ENCODE results near the gene TCF21.

The TCF21 gene

DNA sequence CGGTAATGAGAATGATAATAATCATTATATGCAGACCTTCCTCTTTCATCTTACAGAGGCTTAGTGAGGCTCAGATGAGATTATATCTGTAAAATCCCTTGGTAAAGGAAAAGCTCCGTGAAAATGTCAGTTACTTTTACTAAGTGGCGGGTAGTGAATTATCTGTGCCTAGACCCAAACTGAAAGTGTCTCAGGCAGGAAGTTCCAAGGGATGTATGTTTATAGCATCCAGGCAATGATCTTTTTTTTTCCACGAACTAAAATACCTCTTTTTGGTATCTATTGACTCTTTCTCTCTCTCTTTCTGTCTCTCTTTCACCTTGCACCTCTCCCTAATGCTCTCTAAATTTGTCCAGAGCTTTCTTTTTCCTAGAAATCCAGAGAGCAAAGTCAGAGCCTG is 5.0 kb downstream of the TCF21 start:
- peaks cover 3% of the 10 kb centered on the region; the same call in 1 of the 2 replicates for H3K4me1 ChIP-seq (ENCODE audit: insufficient read depth, low read length)
- no peaks in the 10 kb centered on the region for H3K36me3 ChIP-seq (ENCODE audit: insufficient read depth, low read length)
- no peaks in the 10 kb centered on the region for H3K9me3 ChIP-seq (ENCODE audit: control insufficient read depth, insufficient read depth, low read length)
- no peak overlapping the region for H3K9ac ChIP-seq (ENCODE audit: low read depth, low read length)

DNA sequence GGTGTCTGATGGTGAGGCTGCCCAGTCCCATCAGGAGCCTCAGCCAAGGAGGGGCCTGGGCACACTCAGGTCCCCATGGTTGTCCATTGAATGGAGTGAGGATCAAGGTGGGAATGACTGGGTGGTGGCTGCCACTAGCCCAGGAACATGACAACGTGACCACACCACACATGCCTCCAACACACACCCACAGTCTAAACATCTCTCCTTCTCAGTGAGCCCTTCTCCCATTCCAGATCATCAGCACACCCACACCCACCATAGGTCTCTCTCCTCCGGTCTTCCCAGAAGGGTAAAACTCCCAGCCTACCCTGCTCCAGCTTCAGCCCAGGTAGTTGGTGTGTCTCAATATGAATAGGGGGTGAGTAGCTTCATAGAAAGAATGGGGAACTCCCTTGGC is 5.5 kb downstream of the TCF21 start:
- H3K4me1 ChIP-seq (ENCODE audit: insufficient read depth, low read length) = peaks cover 3% of the 10 kb centered on the region; the same call in 1 of the 2 replicates
- no peak overlapping the region for H3K9ac ChIP-seq (ENCODE audit: low read depth, low read length)
- no peaks in the 10 kb centered on the region for H3K9me3 ChIP-seq (ENCODE audit: control insufficient read depth, insufficient read depth, low read length)
- no peaks in the 10 kb centered on the region for H3K36me3 ChIP-seq (ENCODE audit: insufficient read depth, low read length)

- Histone ChIP-seq H3K4me1 (ENCODE audit: insufficient read depth, low read length) (peaks cover 3% of the 10 kb centered on the region; the same call in 1 of the 2 replicates), H3K9me3 (ENCODE audit: control insufficient read depth, insufficient read depth, low read length) (no peaks in the 10 kb centered on the region), H3K9ac (ENCODE audit: low read depth, low read length) (no peak overlapping the region), H3K36me3 (ENCODE audit: insufficient read depth, low read length) (no peaks in the 10 kb centered on the region)
These were observed 6.0 kb downstream of the TCF21 start for GRCh38 chr6:133894795-133895358.

DNA sequence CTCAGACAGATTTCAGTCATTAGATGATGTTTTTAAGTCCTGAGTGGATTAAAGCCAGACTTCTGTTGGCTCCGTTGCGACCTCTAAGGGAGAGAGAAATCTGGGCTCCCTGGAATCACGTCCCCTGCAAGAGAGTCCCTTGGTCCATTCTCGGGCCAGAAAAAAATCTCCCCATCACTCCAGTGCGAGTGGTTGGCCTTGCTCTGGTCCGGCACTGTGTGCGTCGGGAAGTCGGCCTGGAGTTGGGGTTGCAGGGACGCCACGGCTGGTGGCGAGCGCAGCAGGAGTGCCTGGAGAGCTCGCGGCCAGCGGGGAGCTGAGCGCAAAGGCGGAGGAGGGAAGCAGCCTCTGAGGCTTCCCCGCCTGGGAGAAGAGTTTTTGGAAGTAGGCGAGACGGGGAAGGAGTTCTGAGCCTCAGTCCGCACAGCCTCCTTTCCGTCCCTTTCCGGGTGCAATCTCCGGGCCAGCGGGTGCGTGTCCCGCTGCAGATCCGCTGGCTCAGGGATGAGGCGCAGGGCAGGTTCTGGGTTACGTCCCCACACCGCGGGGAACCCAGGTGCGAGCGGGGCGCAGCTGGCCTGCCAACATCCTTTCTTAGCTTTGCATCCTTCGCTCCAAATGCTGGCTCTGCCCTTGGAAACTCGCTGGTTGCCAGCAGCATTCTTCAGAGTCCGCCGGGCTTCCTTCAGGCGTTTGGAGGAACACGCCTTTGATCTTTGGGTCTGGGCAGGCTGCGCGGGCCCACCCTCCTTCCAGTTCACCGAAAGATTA is 6.8 kb downstream of the TCF21 start:
- Histone ChIP-seq H3K36me3 (ENCODE audit: insufficient read depth, low read length) (no peaks in the 10 kb centered on the region), H3K9me3 (ENCODE audit: control insufficient read depth, insufficient read depth, low read length) (no peaks in the 10 kb centered on the region), H3K4me1 (ENCODE audit: insufficient read depth, low read length) (peaks cover 3% of the 10 kb centered on the region; the same call in 1 of the 2 replicates), H3K9ac (ENCODE audit: low read depth, low read length) (peak overlapping the region; percentile 32; the same call in 1 of the 2 replicates)

DNA sequence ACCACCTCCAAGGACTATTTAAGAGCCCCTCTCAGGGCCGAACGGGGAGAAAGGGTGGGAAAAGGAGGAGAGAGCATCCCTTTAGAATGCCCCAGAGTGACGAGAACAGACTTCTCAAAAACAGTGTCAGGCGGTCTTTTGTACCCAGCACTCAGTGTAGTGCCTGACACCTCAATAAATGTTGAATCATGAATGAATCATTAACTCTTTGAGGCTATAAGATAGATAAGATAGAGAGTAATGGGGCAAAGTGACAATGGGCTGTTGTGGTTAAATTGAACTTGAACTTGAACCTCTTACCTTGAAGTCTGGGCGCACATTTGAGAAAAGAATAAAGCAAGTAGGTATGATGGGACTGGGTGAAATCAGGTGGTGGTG is 7.4 kb downstream of the TCF21 start:
- no peaks in the 10 kb centered on the region for H3K36me3 ChIP-seq (ENCODE audit: insufficient read depth, low read length)
- H3K9ac ChIP-seq (ENCODE audit: low read depth, low read length) = peak overlapping the region; percentile 32; the same call in 1 of the 2 replicates
- no peaks in the 10 kb centered on the region; the same call in 1 of the 2 replicates for H3K4me1 ChIP-seq (ENCODE audit: insufficient read depth, low read length)
- no peaks in the 10 kb centered on the region for H3K9me3 ChIP-seq (ENCODE audit: control insufficient read depth, insufficient read depth, low read length)

DNA sequence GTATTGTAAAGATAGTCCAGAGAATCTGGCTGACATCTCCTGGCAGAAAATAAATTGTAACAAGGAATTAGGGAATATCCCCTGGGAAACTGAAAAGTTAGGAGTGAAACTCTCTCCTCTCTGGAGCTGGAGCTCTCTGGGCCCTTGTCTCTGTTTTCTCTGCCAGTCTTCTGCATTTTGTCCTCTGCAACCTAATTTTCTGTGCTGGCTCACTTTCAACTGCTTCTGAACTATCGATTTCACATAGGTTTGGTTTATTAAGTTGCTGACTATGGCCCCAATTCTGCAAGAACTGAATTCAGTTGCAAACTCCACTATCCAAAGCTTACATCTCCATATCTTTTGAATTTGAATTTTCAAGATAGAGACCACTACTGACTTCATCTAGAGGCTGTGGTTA is 9.3 kb downstream of the TCF21 start:
- Histone ChIP-seq H3K9me3 (ENCODE audit: control insufficient read depth, insufficient read depth, low read length) (no peaks in the 10 kb centered on the region), H3K9ac (ENCODE audit: low read depth, low read length) (no peak overlapping the region), H3K36me3 (ENCODE audit: insufficient read depth, low read length) (no peaks in the 10 kb centered on the region), H3K4me1 (ENCODE audit: insufficient read depth, low read length) (no peaks in the 10 kb centered on the region; the same call in 1 of the 2 replicates)

GRCh38 chr6:133899556-133899955 is 10.6 kb downstream of the TCF21 start:
- H3K36me3 ChIP-seq (ENCODE audit: insufficient read depth, low read length) = no peaks in the 10 kb centered on the region
- no peaks in the 10 kb centered on the region for H3K9me3 ChIP-seq (ENCODE audit: control insufficient read depth, insufficient read depth, low read length)
- no peak overlapping the region for H3K9ac ChIP-seq (ENCODE audit: low read depth, low read length)
- no peaks in the 10 kb centered on the region; the same call in 1 of the 2 replicates for H3K4me1 ChIP-seq (ENCODE audit: insufficient read depth, low read length)

GRCh38 chr6:133903855-133904254 is 14.9 kb downstream of the TCF21 start:
- Histone ChIP-seq H3K4me1 (ENCODE audit: insufficient read depth, low read length) (no peaks in the 10 kb centered on the region), H3K9me3 (ENCODE audit: control insufficient read depth, insufficient read depth, low read length) (no peaks in the 10 kb centered on the region), H3K36me3 (ENCODE audit: insufficient read depth, low read length) (no peaks in the 10 kb centered on the region), H3K9ac (ENCODE audit: low read depth, low read length) (no peak overlapping the region)

DNA sequence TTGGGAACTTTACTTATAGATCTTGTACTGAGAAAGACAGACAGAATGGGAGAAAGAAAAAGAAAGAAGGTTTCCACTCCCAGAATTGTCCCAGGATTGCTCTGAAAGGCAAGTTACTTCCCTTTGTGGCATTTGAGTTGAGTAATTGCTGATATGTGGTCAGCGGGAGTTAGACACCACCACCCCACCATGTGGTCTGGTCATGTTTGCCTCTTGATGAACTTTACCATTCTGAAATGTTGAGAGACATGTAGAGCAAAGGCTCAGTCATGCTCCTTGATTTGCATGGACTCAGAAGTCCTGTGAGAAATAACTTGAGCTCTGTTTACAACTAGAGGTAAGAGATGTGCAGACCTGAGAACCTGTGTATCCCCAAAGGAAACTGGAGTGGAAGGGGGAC is 17.1 kb downstream of the TCF21 start:
- Histone ChIP-seq H3K36me3 (ENCODE audit: insufficient read depth, low read length) (no peaks in the 10 kb centered on the region), H3K4me1 (ENCODE audit: insufficient read depth, low read length) (no peaks in the 10 kb centered on the region), H3K9ac (ENCODE audit: low read depth, low read length) (no peak overlapping the region), H3K9me3 (ENCODE audit: control insufficient read depth, insufficient read depth, low read length) (no peaks in the 10 kb centered on the region)

DNA sequence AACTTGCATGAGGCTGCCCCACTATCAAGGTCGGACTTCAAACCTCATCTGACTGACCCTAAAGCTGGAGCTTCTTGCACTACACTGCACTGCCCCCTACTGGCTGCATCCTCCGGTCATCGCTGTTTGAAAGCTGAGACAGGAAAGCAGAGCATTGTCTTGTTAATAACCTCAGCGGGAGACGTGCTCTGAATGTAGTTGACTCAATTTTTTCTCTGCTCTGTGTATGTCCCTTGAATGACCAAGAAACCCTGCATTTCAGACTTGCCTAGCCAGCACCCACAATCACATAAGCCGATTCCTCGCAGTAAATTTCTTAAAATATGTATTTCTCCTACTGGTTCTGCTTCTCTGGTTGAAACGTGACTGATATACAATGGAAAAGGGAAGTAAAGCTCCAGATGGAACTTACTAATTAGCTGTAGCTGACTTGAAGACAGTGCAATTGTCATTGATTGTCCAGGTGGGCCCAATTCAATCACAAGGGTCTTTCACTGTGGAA is 27.8 kb downstream of the TCF21 start:
- Histone ChIP-seq H3K9me3 (ENCODE audit: control insufficient read depth, insufficient read depth, low read length) (no peaks in the 10 kb centered on the region), H3K4me1 (ENCODE audit: insufficient read depth, low read length) (peaks cover 12% of the 10 kb centered on the region), H3K36me3 (ENCODE audit: insufficient read depth, low read length) (no peaks in the 10 kb centered on the region), H3K9ac (ENCODE audit: low read depth, low read length) (0 out of 2 replicates have a peak overlapping the region, but pooled peaks have one; percentile 17)

- no peaks in the 10 kb centered on the region for H3K9me3 ChIP-seq (ENCODE audit: control insufficient read depth, insufficient read depth, low read length)
- peaks cover 12% of the 10 kb centered on the region for H3K4me1 ChIP-seq (ENCODE audit: insufficient read depth, low read length)
- H3K36me3 ChIP-seq (ENCODE audit: insufficient read depth, low read length) = no peaks in the 10 kb centered on the region
- no peak overlapping the region for H3K9ac ChIP-seq (ENCODE audit: low read depth, low read length)
These were observed 28.9 kb downstream of the TCF21 start for GRCh38 chr6:133917781-133918180.

DNA sequence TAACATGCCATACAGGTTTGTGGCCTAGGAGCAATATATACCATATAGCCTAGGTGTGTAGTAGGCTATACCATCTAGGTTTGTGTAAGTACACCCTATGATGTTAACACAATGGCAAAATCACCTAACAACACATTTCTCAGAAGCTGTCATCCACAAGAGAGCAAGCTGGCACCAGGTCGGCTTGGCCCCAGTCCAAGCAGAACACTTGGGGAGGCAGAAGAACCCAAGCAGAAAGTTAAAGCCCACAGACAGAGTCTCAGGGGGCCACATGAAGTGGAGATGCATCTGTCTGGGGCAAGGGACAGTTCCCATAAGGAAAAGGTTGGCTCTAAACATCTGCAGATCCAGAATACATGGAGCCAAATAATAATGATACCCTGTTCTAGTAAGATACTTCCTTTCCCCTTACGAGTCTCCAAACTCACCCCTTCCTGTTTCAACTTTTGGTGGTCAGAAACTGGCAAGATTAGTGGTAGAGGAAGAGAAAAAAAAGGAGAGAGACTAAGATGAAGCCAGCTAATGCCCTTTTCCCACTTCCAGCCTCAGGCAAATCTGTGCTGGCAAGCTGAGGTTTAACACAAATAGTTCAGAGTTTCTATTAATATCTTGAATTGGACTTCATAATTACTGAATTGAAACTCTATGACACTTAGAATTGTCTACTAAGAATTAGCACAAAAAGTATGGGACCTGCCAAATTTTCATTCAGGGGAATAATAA is 29.5 kb downstream of the TCF21 start:
- Histone ChIP-seq H3K9me3 (ENCODE audit: control insufficient read depth, insufficient read depth, low read length) (no peaks in the 10 kb centered on the region), H3K9ac (ENCODE audit: low read depth, low read length) (no peak overlapping the region), H3K36me3 (ENCODE audit: insufficient read depth, low read length) (no peaks in the 10 kb centered on the region), H3K4me1 (ENCODE audit: insufficient read depth, low read length) (peaks cover 12% of the 10 kb centered on the region)

GRCh38 chr6:133919362-133919761 is 30.4 kb downstream of the TCF21 start:
- no peaks in the 10 kb centered on the region for H3K9me3 ChIP-seq (ENCODE audit: control insufficient read depth, insufficient read depth, low read length)
- H3K4me1 ChIP-seq (ENCODE audit: insufficient read depth, low read length) = peaks cover 12% of the 10 kb centered on the region
- H3K36me3 ChIP-seq (ENCODE audit: insufficient read depth, low read length) = no peaks in the 10 kb centered on the region
- H3K9ac ChIP-seq (ENCODE audit: low read depth, low read length) = no peak overlapping the region

DNA sequence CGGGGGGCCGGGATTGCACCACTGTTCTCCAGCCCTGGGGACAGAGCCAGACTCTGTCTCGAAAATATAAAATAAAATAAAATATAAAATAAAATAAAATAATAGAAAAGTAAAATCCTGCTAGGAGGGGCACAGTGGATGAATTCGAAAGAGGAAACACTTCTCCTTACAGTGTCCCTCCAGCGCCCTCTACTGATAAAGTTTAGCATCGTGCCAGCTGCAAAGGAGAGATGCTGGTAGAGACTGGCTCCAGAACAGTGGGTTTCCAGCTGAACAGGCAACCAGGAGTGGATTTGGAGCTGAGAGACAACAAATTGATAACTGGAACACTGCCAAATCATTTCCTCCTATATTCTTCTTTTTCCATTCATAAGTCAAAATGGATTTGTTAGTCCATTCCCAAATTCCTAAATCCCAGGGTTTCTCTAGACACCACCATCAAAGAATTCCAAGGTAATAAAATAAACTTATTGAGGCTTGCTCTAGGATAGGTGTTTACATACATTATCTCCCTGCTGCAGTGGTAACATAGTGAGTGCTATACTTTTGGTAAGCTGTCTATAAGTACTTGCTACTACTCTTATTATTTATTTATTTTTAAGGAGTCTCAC is 32.4 kb downstream of the TCF21 start:
- H3K9ac ChIP-seq (ENCODE audit: low read depth, low read length) = no peak overlapping the region
- no peaks in the 10 kb centered on the region for H3K36me3 ChIP-seq (ENCODE audit: insufficient read depth, low read length)
- no peaks in the 10 kb centered on the region for H3K9me3 ChIP-seq (ENCODE audit: control insufficient read depth, insufficient read depth, low read length)
- H3K4me1 ChIP-seq (ENCODE audit: insufficient read depth, low read length) = peaks cover 12% of the 10 kb centered on the region
